Small intestine (tissue), 7 donors: ENCODE data around the gene HERPUD1. TPM values are rescaled to one million over a fixed set of nuclear protein-coding genes. Genes with fewer than 3 reads are reported as not detected.

Experiments used
- DNase-seq, 2 donors: peaks; one replicate each; pipeline versions ENCODE4 v3.0.0 to v3.0.0-alpha.2; 2013
- FAIRE-seq: peaks from 2 replicates; lab custom pipeline; 2012; peaks lifted over from hg19 to GRCh38; lab: Jason Lieb, UNC
- H3K27ac ChIP-seq, 3 donors: one replicate each; pipeline ENCODE4 v1.5.1; 2013; ENCODE audit warnings: low read length in 2 of 3, mild to moderate bottlenecking in 2 of 3, control low read depth in 1 of 3, inconsistent platforms in 1 of 3, low read depth in 1 of 3, moderate library complexity in 1 of 3
- H3K27me3 ChIP-seq, 3 donors: one replicate each; pipeline ENCODE4 v1.6.1; 2013; ENCODE audit warnings: low read length in 3 of 3, inconsistent platforms in 1 of 3; ENCODE audit not compliant: control insufficient read depth in 3 of 3, insufficient read depth in 3 of 3
- H3K36me3 ChIP-seq, 3 donors: one replicate each; pipeline ENCODE4 v1.6.1; 2013; ENCODE audit warnings: low read length in 3 of 3, inconsistent platforms in 1 of 3, low read depth in 1 of 3, mild to moderate bottlenecking in 1 of 3, moderate library complexity in 1 of 3; ENCODE audit not compliant: control insufficient read depth in 3 of 3, insufficient read depth in 2 of 3
- H3K4me1 ChIP-seq, 3 donors: one replicate each; pipeline ENCODE4 v1.6.1; 2013; ENCODE audit warnings: low read length in 2 of 3, inconsistent platforms in 1 of 3, low read depth in 1 of 3, mild to moderate bottlenecking in 1 of 3, moderate library complexity in 1 of 3; ENCODE audit not compliant: control insufficient read depth in 3 of 3, insufficient read depth in 2 of 3
- H3K4me3 ChIP-seq, 3 donors: one replicate each; pipeline ENCODE4 v1.5.1; 2013; ENCODE audit warnings: low read length in 3 of 3, control low read depth in 1 of 3, inconsistent platforms in 1 of 3, low read depth in 1 of 3, mild to moderate bottlenecking in 1 of 3, moderate library complexity in 1 of 3
- H3K9me3 ChIP-seq, 2 donors: one replicate each; pipeline ENCODE4 v1.6.1; 2013; ENCODE audit warnings: low read depth in 1 of 2, low read length in 1 of 2; ENCODE audit not compliant: control insufficient read depth in 2 of 2, insufficient read depth in 1 of 2
- WGBS, 3 donors: extraction: QIAGEN DNeasy Blood & Tissue Kit; methylation state at CpG; one replicate each; pipeline ENCODE4 v1.1.7; 2013; 5-methylcytosine and 5-hydroxymethylcytosine counted together
- polyA plus RNA-seq, 4 donors: library from polyadenylated mRNA; stranded (reverse) in 3 of 4; unstranded in 1 of 4; fragments of 200-250 nt in 3 of 4; fragments of 120-200 nt in 1 of 4; gene quantifications; one replicate each; pipeline versions ENCODE4 v1.2.1 to v1.2.3, GENCODE V29; 2013
- donor health status: healthy with polysubstance abuse.
- donor health status: control.
- donor health status: control.
- donor health status: Bipolar disorder and iron deficiency.
- donor health status: healthy.

Gene HERPUD1
- polyA plus RNA-seq, 4 donors = 25.9 to 129 (median 97.1) TPM

DNA sequence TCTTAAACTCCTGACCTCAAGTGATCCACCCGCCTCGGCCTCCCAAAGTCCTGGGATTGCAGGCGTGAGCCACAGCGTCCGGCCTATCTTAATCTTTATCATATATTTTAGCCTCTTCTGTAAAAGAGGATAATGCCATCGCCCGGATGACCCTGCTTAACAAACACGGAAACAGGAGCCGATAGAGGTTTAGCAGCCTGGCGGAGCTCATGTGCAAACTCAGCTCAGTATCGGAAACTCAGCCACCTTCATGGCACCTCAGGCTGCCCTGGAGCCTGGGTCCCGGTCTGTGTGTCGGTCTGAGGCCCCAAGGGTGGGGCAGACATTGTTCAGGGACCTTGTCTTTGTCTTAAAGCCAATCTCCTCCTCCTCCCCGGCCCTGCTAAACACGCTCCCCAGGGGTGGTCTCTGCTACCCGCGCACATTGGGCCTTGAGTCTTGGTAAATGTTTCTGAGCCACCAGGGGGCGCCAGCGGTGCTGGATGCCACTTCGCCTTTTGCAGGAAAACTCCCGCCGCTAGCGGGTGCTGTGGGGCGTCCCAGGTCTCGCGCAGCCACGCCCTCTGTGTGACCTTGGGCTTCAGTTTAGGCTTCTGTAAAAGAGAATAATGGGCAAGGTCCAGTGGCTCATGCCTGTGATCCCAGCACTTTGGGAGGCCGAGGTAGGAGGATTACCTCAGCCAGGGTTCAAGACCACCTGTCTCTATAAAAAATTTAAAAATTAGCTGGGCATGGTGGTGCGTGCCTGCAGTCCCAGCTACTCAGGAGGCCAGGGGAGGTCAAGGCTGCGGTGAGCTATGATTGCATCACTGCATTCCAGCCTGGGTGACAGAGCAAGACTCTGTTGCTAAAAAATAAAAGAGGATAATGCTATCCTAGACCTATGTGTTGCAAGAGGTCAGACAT is 32.6 kb downstream of the HERPUD1 start:
- Histone ChIP-seq H3K27me3 (no peaks in the 10 kb centered on the region), H3K36me3 (peaks cover 0 to 2% (median 0%) of the 10 kb centered on the region in 3 donors), H3K4me3 (no peak overlapping the region), H3K9me3 (no peaks in the 10 kb centered on the region), H3K4me1 (no peaks in the 10 kb centered on the region), H3K27ac (no peak overlapping the region)
- WGBS, 3 donors = 35 to 41% (median 40%) methylated on average over 27 to 30 of the region's 30 CpGs
- peak; percentile 89 to 92 for DNase-seq
- FAIRE-seq = no peak

DNA sequence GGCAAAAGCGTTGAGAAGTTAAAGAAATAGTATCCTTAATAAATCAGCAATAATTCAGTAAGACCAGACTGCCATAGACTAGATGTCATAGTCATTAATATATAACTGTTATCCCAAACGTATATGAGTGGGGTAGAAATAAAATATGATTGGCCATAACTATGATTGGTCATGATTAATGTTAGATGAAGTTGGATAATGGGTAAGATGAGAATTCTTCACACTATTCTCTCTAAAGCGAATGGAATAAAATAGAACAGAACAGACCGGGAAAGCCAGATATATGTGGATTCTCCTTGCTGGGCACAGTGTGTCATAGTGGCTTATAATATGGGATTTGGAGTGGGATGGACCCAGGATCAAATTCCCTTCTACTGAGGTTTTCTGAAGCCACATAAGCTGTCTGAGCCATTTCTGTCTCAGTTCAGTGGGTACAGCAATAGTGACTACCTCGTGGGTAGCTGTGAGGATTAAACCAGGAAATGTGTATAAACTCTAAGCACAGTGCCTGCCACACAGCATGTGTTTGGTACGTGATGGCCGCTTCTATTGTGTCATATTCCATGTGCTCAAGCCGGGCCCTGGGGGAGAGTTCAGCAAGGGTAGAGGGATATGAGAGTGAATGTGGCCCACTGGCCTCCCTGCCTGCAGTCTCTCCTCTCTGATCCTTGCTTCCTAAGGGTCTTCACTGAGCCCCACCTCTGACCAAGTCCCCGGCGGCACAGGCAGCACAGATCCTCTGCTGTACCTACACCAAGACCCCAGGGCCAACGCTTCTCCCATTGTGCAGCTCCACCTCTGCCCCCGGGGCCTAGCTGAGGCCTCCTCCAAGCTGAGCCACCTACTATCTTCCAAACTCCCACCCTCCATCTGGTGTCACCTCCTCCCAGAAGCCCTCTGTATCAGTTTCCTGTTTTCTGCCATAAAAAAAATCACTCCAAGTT is 33.5 kb downstream of the HERPUD1 start:
- Histone ChIP-seq H3K36me3 (peaks cover 0 to 2% (median 0%) of the 10 kb centered on the region in 3 donors), H3K9me3 (no peaks in the 10 kb centered on the region), H3K27ac (peak overlapping the region in 1 of 3 donors; percentile 52), H3K4me3 (no peak overlapping the region), H3K27me3 (no peaks in the 10 kb centered on the region), H3K4me1 (no peaks in the 10 kb centered on the region)
- DNase-seq = no peak
- no peak for FAIRE-seq
- 80 to 88% (median 86%) methylated on average over 12 of the region's 12 CpGs for WGBS, 3 donors

DNA sequence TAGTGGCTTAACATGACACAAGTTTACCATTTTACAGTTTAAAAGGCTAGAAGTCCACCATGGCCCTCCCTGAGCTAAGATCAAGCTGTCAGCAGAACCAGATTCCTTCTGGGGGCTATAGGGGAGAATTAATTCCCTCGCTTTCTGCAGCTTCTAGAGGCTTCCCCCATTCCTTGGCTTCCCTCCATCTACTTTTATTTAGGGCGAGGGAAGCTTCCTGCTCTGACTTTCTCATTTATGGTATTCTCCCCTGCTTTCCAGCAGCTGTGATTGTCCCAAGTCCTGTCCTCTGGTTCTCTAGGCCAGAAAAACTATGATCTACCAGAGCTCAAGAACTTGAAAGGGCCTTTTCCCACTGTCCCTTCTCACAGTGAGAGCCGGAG is 34.1 kb downstream of the HERPUD1 start:
- no peaks in the 10 kb centered on the region for H3K4me1 ChIP-seq
- DNase-seq (no peak), FAIRE-seq (no peak)
- H3K27ac ChIP-seq = peak overlapping the region in 1 of 3 donors; percentile 52
- WGBS, 3 donors = 67 to 89% (median 80%) methylated on average over 3 of the region's 3 CpGs
- H3K27me3 ChIP-seq = no peaks in the 10 kb centered on the region
- H3K9me3 ChIP-seq = no peaks in the 10 kb centered on the region
- no peak overlapping the region for H3K4me3 ChIP-seq
- peaks cover 0 to 2% (median 0%) of the 10 kb centered on the region in 3 donors for H3K36me3 ChIP-seq

DNA sequence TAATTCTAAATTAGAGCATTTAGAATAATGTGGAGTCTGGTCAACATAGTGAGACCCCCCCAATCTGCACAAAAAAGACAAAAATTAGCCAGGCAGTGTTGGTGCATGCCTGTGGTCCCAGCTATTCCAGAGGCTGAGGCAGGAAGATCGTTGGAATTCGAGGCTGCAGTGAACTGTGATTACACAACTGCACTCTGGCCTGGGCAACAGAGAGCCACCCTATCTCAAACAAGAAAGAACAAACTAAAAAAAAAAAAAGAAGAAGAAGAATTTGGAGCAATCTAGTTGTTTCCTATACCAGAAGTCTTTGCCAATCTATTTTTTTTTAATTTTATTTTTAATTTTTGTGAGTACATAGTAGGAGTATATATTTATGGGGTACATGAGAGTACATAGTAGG is 35.8 kb downstream of the HERPUD1 start:
- DNase-seq = no peak
- Histone ChIP-seq H3K36me3 (peaks cover 0 to 2% (median 0%) of the 10 kb centered on the region in 3 donors), H3K27ac (no peak overlapping the region), H3K27me3 (no peaks in the 10 kb centered on the region), H3K9me3 (no peaks in the 10 kb centered on the region), H3K4me1 (no peaks in the 10 kb centered on the region), H3K4me3 (no peak overlapping the region)
- FAIRE-seq = no peak
- WGBS, 3 donors = 13 to 33% (median 22%) methylated on average over 2 of the region's 2 CpGs

DNA sequence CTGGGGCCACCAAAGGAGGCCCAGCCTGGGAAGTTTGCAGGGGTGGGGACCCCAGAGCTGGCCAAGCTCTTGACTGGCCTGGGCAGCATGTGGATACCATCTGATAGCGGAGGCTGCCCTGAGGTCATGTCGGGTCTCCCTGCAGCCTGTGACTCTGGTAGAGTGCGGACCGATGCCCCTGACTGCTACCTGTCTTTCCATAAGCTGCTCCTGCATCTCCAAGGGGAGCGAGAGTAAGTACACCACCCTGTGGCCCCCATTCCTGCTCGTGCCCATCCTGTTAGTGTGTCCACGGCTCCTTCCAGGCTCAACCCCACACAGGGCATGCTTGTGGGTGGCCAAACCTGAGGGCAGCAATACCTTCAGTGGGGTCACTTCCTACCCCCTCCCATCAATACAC is 37.8 kb downstream of the HERPUD1 start:
- Histone ChIP-seq H3K4me1 (no peaks in the 10 kb centered on the region), H3K9me3 (no peaks in the 10 kb centered on the region), H3K36me3 (no peaks in the 10 kb centered on the region), H3K27me3 (no peaks in the 10 kb centered on the region), H3K27ac (no peak overlapping the region), H3K4me3 (no peak overlapping the region)
- 86 to 94% (median 88%) methylated on average over 7 of the region's 7 CpGs for WGBS, 3 donors
- FAIRE-seq (no peak), DNase-seq (no peak)

DNA sequence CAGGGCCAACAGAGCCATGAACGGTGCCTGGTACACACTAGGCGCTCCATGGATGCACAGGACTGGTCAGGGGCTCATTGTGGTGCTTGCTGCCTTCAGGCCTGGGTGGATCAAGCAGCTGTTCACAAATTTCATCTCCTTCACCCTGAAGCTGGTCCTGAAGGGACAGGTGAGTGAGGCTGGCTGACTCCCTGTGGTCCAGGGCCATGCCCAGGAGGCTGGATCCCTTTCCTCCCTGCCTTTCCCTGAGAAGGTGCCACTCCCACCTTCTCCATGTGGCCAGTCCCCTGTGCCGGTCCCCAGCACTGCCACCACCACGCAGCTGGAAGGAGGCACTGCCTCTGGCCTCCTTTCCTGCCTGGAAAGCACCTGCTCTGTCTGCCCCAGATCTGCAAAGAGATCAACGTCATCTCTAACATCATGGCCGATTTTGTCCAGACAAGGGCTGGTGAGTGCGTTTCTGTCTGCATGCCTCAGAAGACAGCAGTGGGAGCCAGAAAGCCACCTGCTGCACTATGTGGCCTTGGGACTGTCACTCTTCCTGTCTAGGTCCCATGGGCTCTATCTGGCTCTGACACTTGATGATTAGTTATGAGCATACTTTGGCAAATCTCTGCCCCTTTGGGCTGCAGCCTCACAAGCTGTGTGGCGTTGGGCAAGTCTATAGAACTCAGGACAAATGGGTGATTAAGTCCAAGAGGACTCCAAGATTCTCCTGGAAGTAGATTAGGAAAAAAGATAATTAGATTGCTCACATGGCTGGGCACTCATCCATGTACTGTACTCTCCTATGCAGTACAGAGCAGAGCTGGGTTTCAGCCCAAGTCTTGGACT is 39.2 kb downstream of the HERPUD1 start:
- H3K4me3 ChIP-seq = no peak overlapping the region
- DNase-seq (no peak), FAIRE-seq (no peak)
- H3K27ac ChIP-seq = no peak overlapping the region
- no peaks in the 10 kb centered on the region for H3K36me3 ChIP-seq
- H3K4me1 ChIP-seq = no peaks in the 10 kb centered on the region
- H3K27me3 ChIP-seq = no peaks in the 10 kb centered on the region
- H3K9me3 ChIP-seq = no peaks in the 10 kb centered on the region
- 33 to 66% (median 52%) methylated on average over 8 of the region's 8 CpGs for WGBS, 3 donors

DNA sequence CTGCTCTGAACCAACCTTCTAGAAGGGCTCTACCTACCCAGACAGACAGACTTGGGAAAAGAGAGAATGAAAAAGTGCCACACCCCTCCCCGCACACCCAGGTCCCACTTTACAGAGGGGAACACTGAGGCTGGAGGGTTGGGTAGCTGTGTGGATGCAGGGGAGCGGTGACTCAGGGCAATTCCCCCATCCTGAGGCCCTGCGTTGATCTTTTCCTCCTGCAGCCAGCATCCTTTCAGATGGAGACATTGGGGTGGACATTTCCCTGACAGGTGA is 39.8 kb downstream of the HERPUD1 start:
- Histone ChIP-seq H3K4me1 (no peaks in the 10 kb centered on the region), H3K36me3 (no peaks in the 10 kb centered on the region), H3K9me3 (no peaks in the 10 kb centered on the region), H3K27ac (no peak overlapping the region), H3K27me3 (no peaks in the 10 kb centered on the region), H3K4me3 (no peak overlapping the region)
- FAIRE-seq = no peak
- WGBS, 3 donors = 90 to 94% (median 93%) methylated on average over 2 to 3 of the region's 3 CpGs
- DNase-seq = no peak
